ENCODE data around the gene ZNF141. TPM values are rescaled to one million over a fixed set of nuclear protein-coding genes. Genes with fewer than 3 reads are reported as not detected.

ZNF141 gene
- total and polyA plus RNA-seq, 2 donors from 2014 or later = 5.9 to 26.6 TPM

DNA sequence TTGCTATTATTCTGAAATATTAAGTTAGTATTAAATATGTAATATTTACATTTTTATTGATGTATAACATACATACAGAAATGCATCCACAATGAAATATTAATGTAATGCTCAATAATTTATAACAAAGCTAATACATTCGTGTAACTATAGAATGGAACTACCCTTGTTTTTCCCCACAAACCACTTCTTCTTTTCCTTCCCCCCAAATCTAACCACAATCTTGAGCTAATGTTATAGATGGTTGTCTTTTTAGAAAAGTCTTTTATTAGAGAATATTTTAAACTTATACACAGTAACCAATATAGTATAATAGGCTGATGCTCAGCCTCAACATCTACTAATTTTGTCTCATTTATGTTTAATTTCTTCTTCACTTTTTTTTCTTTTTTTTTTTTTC, 27.8 kb upstream of the ZNF141 start:
- TF ChIP-seq, protein P1, sequence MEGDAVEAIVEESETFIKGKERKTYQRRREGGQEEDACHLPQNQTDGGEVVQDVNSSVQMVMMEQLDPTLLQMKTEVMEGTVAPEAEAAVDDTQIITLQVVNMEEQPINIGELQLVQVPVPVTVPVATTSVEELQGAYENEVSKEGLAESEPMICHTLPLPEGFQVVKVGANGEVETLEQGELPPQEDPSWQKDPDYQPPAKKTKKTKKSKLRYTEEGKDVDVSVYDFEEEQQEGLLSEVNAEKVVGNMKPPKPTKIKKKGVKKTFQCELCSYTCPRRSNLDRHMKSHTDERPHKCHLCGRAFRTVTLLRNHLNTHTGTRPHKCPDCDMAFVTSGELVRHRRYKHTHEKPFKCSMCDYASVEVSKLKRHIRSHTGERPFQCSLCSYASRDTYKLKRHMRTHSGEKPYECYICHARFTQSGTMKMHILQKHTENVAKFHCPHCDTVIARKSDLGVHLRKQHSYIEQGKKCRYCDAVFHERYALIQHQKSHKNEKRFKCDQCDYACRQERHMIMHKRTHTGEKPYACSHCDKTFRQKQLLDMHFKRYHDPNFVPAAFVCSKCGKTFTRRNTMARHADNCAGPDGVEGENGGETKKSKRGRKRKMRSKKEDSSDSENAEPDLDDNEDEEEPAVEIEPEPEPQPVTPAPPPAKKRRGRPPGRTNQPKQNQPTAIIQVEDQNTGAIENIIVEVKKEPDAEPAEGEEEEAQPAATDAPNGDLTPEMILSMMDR (IDR thresholded peaks at IDR 0.05; ENCODE audit: borderline replicate concordance, extremely low read depth, insufficient read depth) = no peak

DNA sequence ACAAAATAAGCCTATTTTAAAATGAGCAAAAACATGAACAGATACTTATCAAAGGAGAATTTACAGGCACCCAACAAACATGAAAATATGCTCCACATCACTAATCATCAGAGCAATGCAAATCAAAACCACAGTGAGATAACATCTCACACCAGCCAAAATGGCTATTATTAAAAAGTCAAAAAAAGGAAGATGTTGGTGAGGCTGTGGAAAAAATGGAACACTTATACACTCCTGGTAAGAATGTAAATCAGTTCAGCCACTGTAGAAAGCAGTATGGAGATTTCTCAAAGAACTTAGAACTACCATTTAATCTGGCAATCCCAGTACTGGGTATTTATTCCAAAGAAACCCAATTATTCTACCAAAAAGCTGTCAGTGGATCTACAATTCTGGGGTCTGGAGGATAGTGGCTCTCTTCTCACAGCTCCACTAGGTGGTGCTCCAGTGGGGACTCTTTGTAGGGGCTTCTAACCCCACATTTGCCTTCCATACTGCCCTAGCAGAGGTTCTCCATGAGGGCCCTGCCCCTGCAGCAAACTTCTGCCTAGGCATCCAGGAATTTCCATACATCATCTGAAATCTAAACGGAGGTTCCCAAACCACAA, 23.2 kb upstream of the ZNF141 start:
- no peak for DNase-seq
- Histone ChIP-seq H3K27me3 (ENCODE audit: control insufficient read depth, insufficient read depth, low read length) (no peaks in the 10 kb centered on the region), H3K36me3 (ENCODE audit: control insufficient read depth in 2 of 3, insufficient read depth in 3 of 3, low read length in 3 of 3) (no peaks in the 10 kb centered on the region), H3K4me1 (ENCODE audit: control insufficient read depth in 2 of 3, insufficient read depth in 2 of 3, low read depth in 1 of 3, low read length in 3 of 3) (no peaks in the 10 kb centered on the region), H3K9me3 (ENCODE audit: control insufficient read depth in 2 of 3, insufficient read depth in 1 of 3, low read length in 3 of 3) (no peaks in the 10 kb centered on the region), H3K27ac (ENCODE audit: low read depth in 2 of 2, low read length in 2 of 2) (no peak overlapping the region), H3K4me3 (ENCODE audit: low read length in 3 of 3) (no peak overlapping the region), H3K9ac (ENCODE audit: low read length in 3 of 3) (no peak overlapping the region)
- intact Hi-C loops (cut with DNase I) = no loop called here
- TF ChIP-seq, protein P1 (IDR thresholded peaks at IDR 0.05; ENCODE audit: borderline replicate concordance, extremely low read depth, insufficient read depth) = no peak
- FAIRE-seq = no peak

More for the DNA sequence above, 27.8 kb upstream of the ZNF141 start:
- Histone ChIP-seq H3K4me3 (ENCODE audit: low read length in 3 of 3) (no peak overlapping the region), H3K36me3 (ENCODE audit: control insufficient read depth in 2 of 3, insufficient read depth in 3 of 3, low read length in 3 of 3) (no peaks in the 10 kb centered on the region), H3K27ac (ENCODE audit: low read depth in 2 of 2, low read length in 2 of 2) (no peak overlapping the region), H3K4me1 (ENCODE audit: control insufficient read depth in 2 of 3, insufficient read depth in 2 of 3, low read depth in 1 of 3, low read length in 3 of 3) (no peaks in the 10 kb centered on the region), H3K9me3 (ENCODE audit: control insufficient read depth in 2 of 3, insufficient read depth in 1 of 3, low read length in 3 of 3) (peaks cover 0 to 2% (median 0%) of the 10 kb centered on the region in 3 donors), H3K27me3 (ENCODE audit: control insufficient read depth, insufficient read depth, low read length) (no peaks in the 10 kb centered on the region), H3K9ac (ENCODE audit: low read length in 3 of 3) (no peak overlapping the region)
- FAIRE-seq = no peak
- intact Hi-C loops (cut with DNase I) = no loop called here
- no peak for DNase-seq

DNA sequence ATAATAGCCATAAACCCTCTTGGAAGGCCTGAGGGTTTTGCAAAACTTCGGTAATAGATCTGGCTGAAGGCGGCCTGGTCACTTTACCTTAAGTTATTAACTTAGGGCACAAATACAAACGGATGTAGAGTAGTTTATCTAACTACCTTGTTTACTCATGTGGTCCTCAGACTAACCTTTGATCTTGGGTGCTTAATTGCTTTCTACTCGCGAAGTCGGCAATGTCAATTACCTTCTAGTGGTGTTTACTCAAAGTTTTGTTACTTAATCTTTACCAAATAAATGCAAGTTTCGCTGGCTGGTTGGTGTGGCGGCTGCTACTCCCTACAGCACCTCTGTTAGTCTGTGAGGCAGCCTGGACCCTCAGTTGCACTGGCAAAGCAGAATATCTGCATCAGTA, 8.9 kb upstream of the ZNF141 start:
- no peak overlapping the region for H3K27ac ChIP-seq (ENCODE audit: low read depth in 2 of 2, low read length in 2 of 2)
- no peaks in the 10 kb centered on the region for H3K4me1 ChIP-seq (ENCODE audit: control insufficient read depth in 2 of 3, insufficient read depth in 2 of 3, low read depth in 1 of 3, low read length in 3 of 3)
- no peak overlapping the region for H3K4me3 ChIP-seq (ENCODE audit: low read length in 3 of 3)
- DNase-seq (no peak), FAIRE-seq (no peak)
- H3K9me3 ChIP-seq (ENCODE audit: control insufficient read depth in 2 of 3, insufficient read depth in 1 of 3, low read length in 3 of 3) = peaks cover 0 to 3% (median 0%) of the 10 kb centered on the region in 3 donors
- no peaks in the 10 kb centered on the region for H3K36me3 ChIP-seq (ENCODE audit: control insufficient read depth in 2 of 3, insufficient read depth in 3 of 3, low read length in 3 of 3)
- H3K9ac ChIP-seq (ENCODE audit: low read length in 3 of 3) = no peak overlapping the region
- no peaks in the 10 kb centered on the region for H3K27me3 ChIP-seq (ENCODE audit: control insufficient read depth, insufficient read depth, low read length)
- TF ChIP-seq, protein P1 (IDR thresholded peaks at IDR 0.05; ENCODE audit: borderline replicate concordance, extremely low read depth, insufficient read depth) = no peak
- intact Hi-C loops (cut with DNase I) = no loop called here

All from kidney (tissue), 14 donors.